ENCODE measurements around the gene SERPINF2. TPM values are rescaled to one million over a fixed set of nuclear protein-coding genes. Genes with fewer than 3 reads are reported as not detected.

Gene SERPINF2
- total and polyA plus RNA-seq, 10 donors: 1.6 to 7.9 (median 5.0) TPM

DNA sequence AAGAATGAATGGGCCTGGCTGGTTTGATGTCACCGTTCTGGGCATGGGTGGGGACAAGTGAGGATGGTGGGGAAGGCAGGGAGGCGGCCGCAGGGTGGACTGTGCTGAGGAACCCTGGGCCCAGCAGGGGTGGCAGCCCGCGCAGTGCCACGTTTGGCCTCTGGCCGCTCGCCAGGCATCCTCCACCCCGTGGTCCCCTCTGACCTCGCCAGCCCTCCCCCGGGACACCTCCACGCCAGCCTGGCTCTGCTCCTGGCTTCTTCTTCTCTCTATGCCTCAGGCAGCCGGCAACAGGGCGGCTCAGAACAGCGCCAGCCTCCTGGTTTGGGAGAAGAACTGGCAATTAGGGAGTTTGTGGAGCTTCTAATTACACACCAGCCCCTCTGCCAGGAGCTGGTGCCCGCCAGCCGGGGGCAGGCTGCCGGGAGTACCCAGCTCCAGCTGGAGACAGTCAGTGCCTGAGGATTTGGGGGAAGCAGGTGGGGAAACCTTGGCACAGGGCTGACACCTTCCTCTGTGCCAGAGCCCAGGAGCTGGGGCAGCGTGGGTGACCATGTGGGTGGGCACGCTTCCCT is 12.7 kb downstream of the SERPINF2 start:
- no peaks in the 10 kb centered on the region for H3K36me3 ChIP-seq
- intact Hi-C loops (cut with DNase I; ENCODE audit: low total_unique reads): no loop called here
- no peak for DNase-seq
- H3K4me3 ChIP-seq: no peak overlapping the region
- H3K27me3 ChIP-seq (replicated peaks in 1 of 7): no peaks in the 10 kb centered on the region
- H3K27ac ChIP-seq: peak overlapping the region in 5 of 8 donors; percentile 31 to 71 (median 64)
- TF ChIP-seq, protein P1, sequence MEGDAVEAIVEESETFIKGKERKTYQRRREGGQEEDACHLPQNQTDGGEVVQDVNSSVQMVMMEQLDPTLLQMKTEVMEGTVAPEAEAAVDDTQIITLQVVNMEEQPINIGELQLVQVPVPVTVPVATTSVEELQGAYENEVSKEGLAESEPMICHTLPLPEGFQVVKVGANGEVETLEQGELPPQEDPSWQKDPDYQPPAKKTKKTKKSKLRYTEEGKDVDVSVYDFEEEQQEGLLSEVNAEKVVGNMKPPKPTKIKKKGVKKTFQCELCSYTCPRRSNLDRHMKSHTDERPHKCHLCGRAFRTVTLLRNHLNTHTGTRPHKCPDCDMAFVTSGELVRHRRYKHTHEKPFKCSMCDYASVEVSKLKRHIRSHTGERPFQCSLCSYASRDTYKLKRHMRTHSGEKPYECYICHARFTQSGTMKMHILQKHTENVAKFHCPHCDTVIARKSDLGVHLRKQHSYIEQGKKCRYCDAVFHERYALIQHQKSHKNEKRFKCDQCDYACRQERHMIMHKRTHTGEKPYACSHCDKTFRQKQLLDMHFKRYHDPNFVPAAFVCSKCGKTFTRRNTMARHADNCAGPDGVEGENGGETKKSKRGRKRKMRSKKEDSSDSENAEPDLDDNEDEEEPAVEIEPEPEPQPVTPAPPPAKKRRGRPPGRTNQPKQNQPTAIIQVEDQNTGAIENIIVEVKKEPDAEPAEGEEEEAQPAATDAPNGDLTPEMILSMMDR (IDR thresholded peaks at IDR 0.05 in 8 of 11, conservative IDR thresholded peaks at IDR 0.05 in 3 of 11): no peak
- no peak for TF ChIP-seq POLR2AphosphoS5 (IDR thresholded peaks at IDR 0.05)
- no peak for TF ChIP-seq POLR2A (IDR thresholded peaks at IDR 0.05)
- 71 to 84% (median 74%) methylated on average over 17 to 20 of the region's 20 CpGs for WGBS, 5 donors
- H3K4me1 ChIP-seq: peaks cover 3 to 56% (median 14%) of the 10 kb centered on the region in 6 donors
- H3K9me3 ChIP-seq: no peaks in the 10 kb centered on the region

DNA sequence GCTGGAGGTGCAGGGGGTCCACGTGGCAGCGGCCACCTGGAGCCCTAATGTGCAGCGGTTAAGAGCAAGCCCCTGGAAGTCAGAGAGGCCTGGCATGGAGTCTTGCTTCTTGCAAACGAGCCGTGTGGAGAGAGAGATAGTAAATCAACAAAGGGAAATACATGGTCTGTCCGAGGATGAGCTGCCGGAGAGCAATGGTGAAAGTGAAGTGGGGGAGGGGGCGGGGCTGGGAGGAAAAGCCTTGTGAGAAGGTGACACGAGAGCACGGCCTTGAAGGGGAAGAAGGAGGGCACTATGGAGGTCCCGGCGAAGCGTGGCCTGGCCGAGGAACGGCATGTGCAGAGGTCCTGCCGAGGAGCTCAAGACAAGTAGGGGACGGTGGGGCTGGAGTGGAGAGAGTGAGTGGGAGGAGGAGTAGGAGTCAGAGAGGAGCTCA is 13.2 kb downstream of the SERPINF2 start:
- no peak overlapping the region for H3K4me3 ChIP-seq
- peak; percentile 78 for DNase-seq
- TF ChIP-seq POLR2A (IDR thresholded peaks at IDR 0.05) (no peak), POLR2AphosphoS5 (IDR thresholded peaks at IDR 0.05) (peak; percentile 75 to 78 (median 76))
- TF ChIP-seq, protein P1 (IDR thresholded peaks at IDR 0.05 in 8 of 11, conservative IDR thresholded peaks at IDR 0.05 in 3 of 11): no peak
- intact Hi-C loops (cut with DNase I; ENCODE audit: low total_unique reads): no loop called here
- WGBS, 5 donors: 60 to 88% (median 73%) methylated on average over 17 of the region's 17 CpGs
- H3K9me3 ChIP-seq: no peaks in the 10 kb centered on the region
- H3K36me3 ChIP-seq: no peaks in the 10 kb centered on the region
- peak overlapping the region in 5 of 8 donors; percentile 31 to 71 (median 64) for H3K27ac ChIP-seq
- no peaks in the 10 kb centered on the region for H3K27me3 ChIP-seq (replicated peaks in 1 of 7)
- peaks cover 3 to 52% (median 14%) of the 10 kb centered on the region in 6 donors for H3K4me1 ChIP-seq

DNA sequence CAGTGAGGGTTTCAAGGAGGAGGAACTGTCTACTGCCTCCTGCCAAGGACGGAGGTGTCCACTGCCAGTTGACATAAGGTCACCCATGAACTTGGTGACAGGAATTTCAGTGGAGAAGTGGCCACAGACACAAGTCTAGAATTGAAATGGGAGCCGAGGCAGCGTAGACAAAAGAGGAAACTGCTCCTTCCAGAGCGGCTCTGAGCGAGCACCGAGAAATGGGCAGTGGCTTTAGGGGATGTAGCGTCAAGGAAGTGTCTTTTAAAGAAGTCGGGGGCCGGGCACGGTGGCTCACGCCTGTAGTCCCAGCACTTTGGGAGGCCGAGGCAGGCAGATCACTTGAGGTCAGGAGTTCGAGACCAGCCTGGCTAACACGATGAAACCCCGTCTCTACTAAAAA is 16.1 kb downstream of the SERPINF2 start:
- H3K9me3 ChIP-seq: no peaks in the 10 kb centered on the region
- H3K27me3 ChIP-seq (replicated peaks in 1 of 7): no peaks in the 10 kb centered on the region
- no peaks in the 10 kb centered on the region for H3K36me3 ChIP-seq
- intact Hi-C loops (cut with DNase I; ENCODE audit: low total_unique reads): no loop called here
- TF ChIP-seq POLR2A (IDR thresholded peaks at IDR 0.05): no peak
- TF ChIP-seq, protein P1 (IDR thresholded peaks at IDR 0.05 in 8 of 11, conservative IDR thresholded peaks at IDR 0.05 in 3 of 11): no peak
- no peak for TF ChIP-seq POLR2AphosphoS5 (IDR thresholded peaks at IDR 0.05)
- peak overlapping the region in 3 of 8 donors; percentile 40 to 56 (median 52) for H3K27ac ChIP-seq
- no peak for DNase-seq
- H3K4me1 ChIP-seq: peaks cover 8 to 44% (median 19%) of the 10 kb centered on the region in 6 donors
- no peak overlapping the region for H3K4me3 ChIP-seq
- 30 to 55% (median 44%) methylated on average over 15 of the region's 15 CpGs for WGBS, 5 donors

DNA sequence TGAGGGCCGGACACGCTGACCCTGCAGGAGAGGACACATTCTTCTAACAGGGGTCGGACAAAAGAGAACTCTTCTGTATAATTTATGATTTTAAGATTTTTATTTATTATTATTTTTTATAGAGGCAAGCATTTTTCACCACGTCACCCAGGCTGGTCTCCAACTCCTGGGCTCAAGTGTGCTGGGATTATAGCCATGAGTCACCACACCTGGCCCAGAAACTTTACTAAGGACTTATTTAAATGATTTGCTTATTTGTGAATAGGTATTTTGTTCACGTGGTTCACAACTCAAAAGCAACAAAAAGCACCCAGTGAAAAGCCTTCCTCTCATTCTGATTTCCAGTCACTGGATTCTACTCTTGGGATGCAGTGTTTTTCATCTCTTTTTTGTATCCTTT is 16.9 kb downstream of the SERPINF2 start:
- WGBS, 5 donors: 83 to 95% (median 91%) methylated on average over 5 of the region's 5 CpGs

More for the DNA sequence above, 16.9 kb downstream of the SERPINF2 start:
- Histone ChIP-seq H3K27me3 (replicated peaks in 1 of 7) (no peaks in the 10 kb centered on the region), H3K9me3 (no peaks in the 10 kb centered on the region), H3K36me3 (no peaks in the 10 kb centered on the region), H3K4me3 (no peak overlapping the region), H3K4me1 (peaks cover 15 to 45% (median 26%) of the 10 kb centered on the region in 6 donors), H3K27ac (peak overlapping the region in 2 of 8 donors; percentile 40 to 56)
- intact Hi-C loops (cut with DNase I; ENCODE audit: low total_unique reads): no loop called here
- TF ChIP-seq POLR2A (IDR thresholded peaks at IDR 0.05) (no peak), POLR2AphosphoS5 (IDR thresholded peaks at IDR 0.05) (no peak)
- TF ChIP-seq, protein P1 (IDR thresholded peaks at IDR 0.05 in 8 of 11, conservative IDR thresholded peaks at IDR 0.05 in 3 of 11): no peak
- no peak for DNase-seq

Measured in spleen (tissue), 11 donors.